WTC11 (cell line): ENCODE results near the gene ZNF205.

Experiments used
- AFF4 ChIP-seq: sonication (generic); formaldehyde crosslinking; IDR thresholded peaks from 2 replicates; pipeline ENCODE4 v1.8.1; 2023; ENCODE audit warnings: mild to moderate bottlenecking, missing genetic modification reagents, borderline replicate concordance
- ATF2 ChIP-seq: sonication (generic); formaldehyde crosslinking; IDR thresholded peaks from 2 replicates; pipeline ENCODE4 v1.8.1; 2022; ENCODE audit warnings: low read depth, missing genetic modification reagents, borderline replicate concordance
- CBFB ChIP-seq: sonication (generic); formaldehyde crosslinking; IDR thresholded peaks from 2 replicates; pipeline ENCODE4 v1.8.1; 2022; ENCODE audit warnings: mild to moderate bottlenecking, low read depth, missing genetic modification reagents
- CTCF ChIP-seq: fragments of 200-600 bp; IDR thresholded peaks from 2 replicates; pipeline ENCODE4 v1.8.0; 2022; ENCODE audit warnings: antibody characterized with exemption
- ELF4 ChIP-seq: sonication (generic); formaldehyde crosslinking; IDR thresholded peaks from 2 replicates; pipeline ENCODE4 v1.8.1; 2022; ENCODE audit warnings: low read depth, mild to moderate bottlenecking, moderate library complexity, missing genetic modification reagents
- ETV6 ChIP-seq: sonication (generic); formaldehyde crosslinking; IDR thresholded peaks from 2 replicates; pipeline ENCODE4 v1.8.1; 2022; ENCODE audit warnings: mild to moderate bottlenecking, missing genetic modification reagents
- FOXK1 ChIP-seq: sonication (generic); formaldehyde crosslinking; IDR thresholded peaks from 2 replicates; pipeline ENCODE4 v1.8.0; 2022; ENCODE audit warnings: mild to moderate bottlenecking, moderate library complexity, missing genetic modification reagents
- HMGXB4 ChIP-seq: sonication (generic); formaldehyde crosslinking; IDR thresholded peaks from 2 replicates; pipeline ENCODE4 v1.8.1; 2023; ENCODE audit warnings: mild to moderate bottlenecking, moderate library complexity, missing genetic modification reagents
- IRF1 ChIP-seq: sonication (generic); formaldehyde crosslinking; IDR thresholded peaks from 2 replicates; pipeline ENCODE4 v1.8.0; 2023; ENCODE audit warnings: missing genetic modification reagents
- MAX ChIP-seq: sonication (generic); formaldehyde crosslinking; IDR thresholded peaks from 2 replicates; pipeline ENCODE4 v1.8.0; 2022; ENCODE audit warnings: mild to moderate bottlenecking, missing genetic modification reagents
- NR2C2 ChIP-seq: sonication (generic); formaldehyde crosslinking; IDR thresholded peaks from 2 replicates; pipeline ENCODE4 v1.8.0; 2022; ENCODE audit warnings: mild to moderate bottlenecking, missing genetic modification reagents
- SP1 ChIP-seq: sonication (generic); formaldehyde crosslinking; conservative IDR thresholded peaks from 2 replicates; pipeline ENCODE4 v1.8.1; 2022; ENCODE audit warnings: missing genetic modification reagents
- USF2 ChIP-seq: sonication (generic); formaldehyde crosslinking; IDR thresholded peaks from 2 replicates; pipeline ENCODE4 v1.8.1; 2023; ENCODE audit warnings: mild to moderate bottlenecking, missing genetic modification reagents, moderate library complexity

GRCh38 chr16:3091551-3091950, 20.8 kb upstream of the ZNF205 start:
- TF ChIP-seq AFF4 (CRISPR knock-in tag) = no peak
- TF ChIP-seq ATF2 (CRISPR knock-in tag) = no peak
- no peak for TF ChIP-seq CTCF
- no peak for TF ChIP-seq MAX (CRISPR knock-in tag)
- no peak for TF ChIP-seq IRF1
- TF ChIP-seq ELF4 (CRISPR knock-in tag) = no peak
- TF ChIP-seq CBFB = no peak
- no peak for TF ChIP-seq USF2 (CRISPR knock-in tag)
- no peak for TF ChIP-seq HMGXB4 (CRISPR knock-in tag)
- TF ChIP-seq FOXK1 (CRISPR knock-in tag) = no peak
- TF ChIP-seq ETV6 (CRISPR knock-in tag) = no peak
- TF ChIP-seq SP1 (CRISPR knock-in tag) = no peak
- TF ChIP-seq NR2C2 (CRISPR knock-in tag) = no peak
